GM21825 (cell line): ENCODE measurements around the gene PALLD.
"Not testable (repeated sequence)": the region's sequence is repeated elsewhere in the genome, so short reads cannot be mapped to it uniquely, and the experiment has no call there.

ENCODE experiments used
- ATAC-seq: cut with Tn5 transposase; IDR thresholded peaks from one replicate; pipeline ENCODE4 v1.9.1; 2021; ENCODE audit warnings: mild to moderate bottlenecking, moderate library complexity; ENCODE audit not compliant: unreplicated experiment

PALLD gene

GRCh38 chr4:168695288-168695687 is 198.4 kb downstream of the PALLD start:
- no peak for ATAC-seq

DNA sequence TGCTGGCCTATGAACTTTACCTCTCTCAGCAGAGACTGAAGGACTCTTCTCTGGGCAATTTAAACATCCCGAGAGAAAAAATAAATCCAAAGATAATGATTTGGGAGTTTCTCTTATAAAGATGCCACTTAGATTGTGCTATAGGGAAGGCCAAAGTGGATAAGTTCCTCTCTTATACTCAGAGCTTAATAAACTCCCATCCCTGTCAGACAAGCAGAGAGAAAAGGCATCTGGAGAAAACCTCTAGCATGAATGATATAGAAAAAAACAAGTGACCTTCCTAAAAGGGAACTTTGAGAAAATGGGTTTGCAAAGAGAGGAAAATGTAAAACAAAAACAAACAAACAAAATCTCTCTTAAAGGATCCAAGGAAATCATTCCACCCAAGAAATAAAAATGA is 199.4 kb downstream of the PALLD start:
- ATAC-seq = no peak

GRCh38 chr4:168696826-168697225 is 200.0 kb downstream of the PALLD start:
- no peak for ATAC-seq

GRCh38 chr4:168699224-168699878 is 202.5 kb downstream of the PALLD start:
- ATAC-seq = no peak

GRCh38 chr4:168701061-168701460 is 204.2 kb downstream of the PALLD start:
- ATAC-seq = no peak

- ATAC-seq = not testable (repeated sequence)
Observed at GRCh38 chr4:168702581-168703087, 205.8 kb downstream of the PALLD start.

DNA sequence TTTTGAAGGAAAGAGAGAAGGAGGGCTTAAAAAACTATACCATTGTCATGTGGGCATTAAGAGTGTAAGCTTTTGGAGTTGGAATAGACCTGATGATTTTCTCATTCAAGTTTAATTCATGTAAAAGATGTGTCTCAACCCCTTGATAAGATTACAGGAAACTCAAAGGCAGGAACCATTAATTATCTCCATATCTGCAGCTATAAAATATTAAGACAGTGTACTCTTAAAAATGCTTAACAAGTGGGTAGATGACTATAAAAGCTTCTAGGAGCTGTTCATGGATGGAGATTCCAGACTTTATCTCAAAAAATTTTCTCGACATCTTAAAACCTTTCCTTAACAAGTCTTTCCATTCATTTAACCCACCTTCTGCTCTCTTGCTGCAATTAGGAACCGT is 208.3 kb downstream of the PALLD start:
- no peak for ATAC-seq

GRCh38 chr4:168707205-168707604 is 210.4 kb downstream of the PALLD start:
- no peak for ATAC-seq

DNA sequence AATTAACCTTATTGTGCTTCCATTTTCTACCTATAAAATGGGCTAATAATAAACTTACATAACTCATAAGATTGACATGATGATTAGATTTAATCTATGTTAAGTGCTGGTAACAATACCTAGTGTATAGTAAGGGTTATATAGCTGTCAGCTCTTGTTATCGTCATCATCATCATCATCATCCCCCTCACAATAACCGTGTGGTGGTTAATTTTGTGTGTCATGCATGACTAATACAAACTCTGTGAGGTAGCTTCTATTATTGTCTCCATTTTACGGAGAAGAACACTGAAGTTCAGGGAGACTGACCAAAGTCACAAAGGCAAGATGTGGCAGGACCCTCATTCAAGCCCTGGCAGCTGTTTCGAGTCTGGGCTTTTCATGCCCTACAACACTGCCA is 211.3 kb downstream of the PALLD start:
- ATAC-seq = no peak

- no peak for ATAC-seq
Observed at GRCh38 chr4:168710353-168710946, 213.6 kb downstream of the PALLD start.

DNA sequence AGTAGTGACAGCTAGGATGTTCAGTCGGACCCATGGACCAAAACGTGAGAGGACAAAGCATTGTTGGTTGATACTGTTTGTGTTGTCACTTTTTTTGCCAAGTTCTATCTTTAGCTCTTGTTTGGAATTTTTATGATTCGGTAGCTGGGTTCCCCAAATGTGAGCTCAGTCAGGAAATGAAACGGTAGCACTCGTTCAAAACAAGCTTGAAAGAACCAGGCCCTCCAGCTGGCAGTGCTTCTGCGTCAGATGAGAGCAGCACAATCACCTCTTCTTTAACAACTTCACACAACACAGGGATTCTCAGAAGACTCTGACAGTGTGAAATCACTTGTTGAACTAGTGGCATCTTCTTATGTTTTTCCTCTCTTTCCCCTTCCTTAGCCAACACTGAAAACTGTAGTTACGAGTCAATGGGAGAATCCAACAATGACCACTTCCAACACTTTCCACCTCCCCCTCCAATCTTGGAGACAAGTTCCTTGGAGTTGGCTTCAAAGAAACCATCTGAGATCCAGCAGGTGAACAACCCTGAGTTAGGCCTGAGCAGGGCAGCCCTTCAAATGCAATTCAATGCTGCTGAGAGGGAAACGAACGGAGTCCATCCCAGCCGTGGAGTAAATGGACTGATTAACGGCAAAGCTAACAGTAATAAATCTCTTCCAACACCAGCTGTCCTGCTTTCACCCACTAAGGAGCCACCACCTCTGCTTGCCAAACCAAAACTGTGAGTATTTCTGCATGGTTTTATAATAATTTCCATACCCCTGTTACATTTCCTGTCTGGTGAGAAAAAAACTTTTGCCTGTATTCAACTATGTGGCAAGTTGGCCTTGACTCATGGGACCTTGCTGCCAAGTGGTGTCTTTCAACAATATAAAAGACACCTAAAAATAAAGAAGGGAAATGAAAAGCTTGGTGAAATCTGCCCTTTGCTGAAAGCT is 214.6 kb downstream of the PALLD start:
- ATAC-seq = no peak

GRCh38 chr4:168712316-168712890 is 215.6 kb downstream of the PALLD start:
- ATAC-seq = no peak

DNA sequence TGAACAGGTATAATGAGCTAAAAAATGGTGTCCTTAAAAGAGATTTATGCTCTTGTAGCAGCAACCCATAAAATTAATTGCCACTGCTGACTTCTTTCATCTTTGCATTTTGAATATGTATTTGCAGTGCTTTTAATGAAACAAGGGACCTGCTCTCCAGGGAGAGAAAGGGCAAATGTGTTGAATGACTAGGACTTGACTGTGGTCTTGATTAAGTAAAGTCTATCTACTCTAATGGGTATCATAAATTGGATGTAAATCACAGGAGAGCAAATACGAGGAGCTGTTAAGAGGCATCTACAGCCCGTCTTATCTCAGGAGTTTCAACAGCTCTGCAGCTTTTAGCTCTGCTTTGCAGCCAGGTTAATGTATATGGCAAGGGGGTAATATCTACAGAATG is 216.4 kb downstream of the PALLD start:
- no peak for ATAC-seq

GRCh38 chr4:168715896-168716295 is 219.0 kb downstream of the PALLD start:
- ATAC-seq = no peak

DNA sequence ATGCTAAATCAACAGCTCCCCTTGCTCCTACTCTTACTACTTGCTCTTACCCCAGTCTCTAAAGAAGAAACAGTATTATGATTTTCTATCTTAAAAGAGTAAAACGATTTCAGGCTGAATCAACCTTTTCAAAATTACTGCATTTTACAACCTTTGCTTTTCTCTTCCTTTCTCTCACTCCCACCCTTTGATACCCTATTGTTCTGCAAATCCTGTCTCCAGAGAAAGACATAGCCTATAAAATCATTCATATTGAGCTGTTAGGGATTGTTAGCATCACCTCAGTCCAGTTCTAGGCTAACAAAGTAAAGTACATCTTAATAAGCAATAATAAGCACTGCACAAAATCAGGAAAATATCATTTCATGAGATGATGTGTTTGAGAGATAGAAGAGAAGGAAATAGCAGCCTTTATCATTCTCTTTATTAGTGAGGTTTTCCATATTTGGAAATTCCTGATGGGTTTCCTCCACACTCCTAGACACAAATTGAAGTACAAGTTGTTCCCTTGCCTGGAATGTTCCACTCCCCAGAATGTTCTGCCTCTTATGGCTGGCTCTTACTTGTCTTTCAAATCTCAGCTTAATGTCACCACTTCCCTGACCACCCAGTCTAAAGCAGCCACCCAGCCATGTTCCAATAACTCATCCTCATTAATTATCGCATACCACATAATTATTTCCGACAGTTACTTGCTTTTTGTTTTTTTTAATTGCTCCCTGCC is 219.7 kb downstream of the PALLD start:
- no peak for ATAC-seq

GRCh38 chr4:168717847-168718246 is 221.0 kb downstream of the PALLD start:
- no peak for ATAC-seq

GRCh38 chr4:168719725-168720124 is 222.9 kb downstream of the PALLD start:
- ATAC-seq = no peak

GRCh38 chr4:168720396-168720900 is 223.6 kb downstream of the PALLD start:
- ATAC-seq = no peak

GRCh38 chr4:168722391-168722790 is 225.5 kb downstream of the PALLD start:
- no peak for ATAC-seq

DNA sequence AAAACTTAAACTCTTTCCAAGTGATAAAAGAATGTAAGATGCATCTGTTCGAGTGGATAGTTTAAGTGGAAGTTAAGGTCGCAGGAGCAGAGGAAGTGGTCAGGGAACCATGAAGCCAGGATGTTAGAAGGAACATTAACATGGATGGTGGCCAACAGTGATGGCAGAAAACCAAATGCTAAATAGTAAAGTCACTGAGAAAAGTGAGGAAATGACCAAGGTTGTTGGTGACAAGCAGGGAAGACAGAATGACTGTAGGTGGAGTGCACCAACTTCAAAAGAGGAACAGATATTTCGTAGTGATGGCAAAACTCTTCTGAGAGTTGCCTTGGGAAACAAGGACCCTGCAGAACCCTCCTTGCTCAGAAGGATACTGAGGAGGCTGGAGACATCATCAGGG is 226.2 kb downstream of the PALLD start:
- no peak for ATAC-seq
